Stimulated activated CD8-positive, alpha-beta memory T cell treated with anti-CD3 and anti-CD28 coated beads, Interleukin-4, amount 100 ng/mL, for 4 hours (primary cell): Measurements from ENCODE around the gene FIP1L1.
"Not testable (repeated sequence)": the region's sequence is repeated elsewhere in the genome, so short reads cannot be mapped to it uniquely, and the experiment has no call there.

Experiments used
- DNase-seq, 2 donors: peaks; one replicate each; pipeline ENCODE4 v3.0.0-alpha.2; 2020; ENCODE audit warnings: low read depth in 2 of 2, low spot score in 1 of 2

Gene FIP1L1

GRCh38 chr4:53465891-53466290, 88.5 kb downstream of the FIP1L1 start:
- DNase-seq = no peak

DNA sequence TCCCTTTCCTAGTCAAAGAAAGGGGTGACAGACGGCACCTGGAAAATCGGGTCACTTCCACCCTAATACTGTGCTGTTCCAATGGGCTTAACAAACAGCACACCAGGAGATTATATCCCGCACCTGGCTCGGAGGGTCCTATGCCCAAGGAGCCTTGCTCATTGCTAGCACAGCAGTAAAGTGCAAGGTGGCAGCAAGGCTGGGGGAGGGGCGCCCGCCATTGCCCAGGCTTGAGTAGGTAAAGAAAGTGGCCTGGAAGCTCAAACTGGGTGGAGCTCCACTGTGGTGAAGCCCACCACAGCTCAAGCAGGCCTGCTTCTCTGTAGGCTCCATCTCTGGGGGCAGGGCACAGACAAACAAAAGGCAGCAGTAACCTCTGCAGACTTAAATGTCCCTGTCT, 89.1 kb downstream of the FIP1L1 start:
- not testable (repeated sequence) for DNase-seq

GRCh38 chr4:53476232-53477037, 99.0 kb downstream of the FIP1L1 start:
- DNase-seq = no peak

- no peak for DNase-seq
Observed at GRCh38 chr4:53477038-53477565, 99.7 kb downstream of the FIP1L1 start.

- DNase-seq = no peak
Observed at GRCh38 chr4:53477636-53478035, 100.2 kb downstream of the FIP1L1 start.

- no peak for DNase-seq
Observed at GRCh38 chr4:53478671-53479456, 101.4 kb downstream of the FIP1L1 start.

GRCh38 chr4:53479736-53480525, 102.5 kb downstream of the FIP1L1 start:
- no peak for DNase-seq

DNA sequence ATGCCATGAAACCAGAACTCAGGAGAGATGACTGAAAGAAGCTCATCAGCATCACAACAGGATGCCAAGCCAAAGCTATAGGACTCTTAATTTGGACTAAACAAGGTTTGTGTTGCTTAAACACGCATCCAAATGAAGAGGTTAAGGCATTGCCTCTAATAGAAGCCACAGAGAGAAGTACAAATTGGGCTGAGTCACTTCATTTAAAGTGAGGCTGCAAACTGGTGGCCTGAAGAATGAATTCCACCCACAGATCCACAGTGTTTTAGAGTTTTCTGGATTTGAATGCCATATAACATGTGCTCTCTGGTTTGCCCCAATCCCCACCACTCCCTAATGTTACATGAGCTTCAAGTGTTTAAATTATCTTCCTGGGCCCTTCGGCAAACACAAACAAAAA, 103.5 kb downstream of the FIP1L1 start:
- DNase-seq = no peak

DNA sequence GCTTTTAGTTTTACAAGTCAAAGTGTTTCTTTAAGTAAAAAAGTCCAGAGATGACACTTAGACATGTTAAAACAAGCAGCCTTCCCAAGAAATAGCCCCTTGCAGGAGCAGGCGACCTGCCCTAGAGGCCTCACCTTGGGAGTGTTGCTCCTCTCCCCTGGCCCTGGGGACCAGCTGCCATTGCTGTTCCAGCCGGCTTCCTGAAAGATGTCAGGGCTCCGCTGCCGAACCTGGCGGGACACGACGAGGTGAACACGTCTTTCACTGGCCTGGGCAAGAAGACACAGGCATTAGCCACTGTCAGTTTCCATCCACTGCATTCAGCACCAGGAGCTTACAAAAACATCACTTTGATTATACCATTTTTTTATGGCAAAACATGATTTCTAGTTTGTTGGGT, 104.1 kb downstream of the FIP1L1 start:
- DNase-seq = no peak

GRCh38 chr4:53483250-53483649, 105.8 kb downstream of the FIP1L1 start:
- DNase-seq = no peak

- DNase-seq = no peak
Observed at GRCh38 chr4:53484911-53485657, 107.6 kb downstream of the FIP1L1 start.

DNA sequence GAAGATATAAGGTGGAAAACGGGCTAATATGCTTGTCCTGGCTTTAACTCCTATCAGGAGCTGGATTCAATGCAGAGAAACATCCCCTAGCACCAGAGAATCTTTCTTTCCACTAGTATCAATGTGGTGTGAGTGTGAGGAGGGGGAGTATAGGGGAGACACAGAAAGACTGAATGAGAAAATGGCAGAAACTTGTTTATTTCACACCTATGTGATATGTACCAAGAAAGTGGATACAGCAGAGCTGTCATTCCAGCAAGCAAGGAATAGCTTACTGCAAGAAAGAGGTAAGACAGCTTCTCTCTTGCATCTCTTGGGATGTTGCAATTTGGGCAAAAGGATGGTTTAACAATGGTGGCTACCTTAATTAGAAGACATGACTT, 108.2 kb downstream of the FIP1L1 start:
- no peak for DNase-seq

DNA sequence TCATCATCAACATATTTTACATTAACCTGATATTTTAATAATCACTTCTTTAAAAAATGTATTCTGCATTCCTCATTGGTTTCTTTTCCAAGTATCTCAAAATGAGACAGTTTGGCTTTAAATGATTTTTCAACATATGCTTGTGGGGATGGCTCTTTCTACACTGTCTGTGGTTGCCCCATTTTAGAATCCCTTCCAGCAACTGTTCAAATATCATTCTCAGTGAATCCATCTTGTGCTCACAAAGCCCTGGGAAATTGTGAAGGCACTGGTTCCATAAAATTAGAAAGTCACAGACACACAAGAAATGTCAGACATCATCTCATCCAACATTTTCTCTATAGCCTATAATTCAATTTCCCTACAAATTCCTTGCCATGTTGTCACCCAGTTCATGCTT, 110.3 kb downstream of the FIP1L1 start:
- DNase-seq = no peak

- DNase-seq = no peak
Observed at GRCh38 chr4:53489279-53489889, 111.9 kb downstream of the FIP1L1 start.

DNA sequence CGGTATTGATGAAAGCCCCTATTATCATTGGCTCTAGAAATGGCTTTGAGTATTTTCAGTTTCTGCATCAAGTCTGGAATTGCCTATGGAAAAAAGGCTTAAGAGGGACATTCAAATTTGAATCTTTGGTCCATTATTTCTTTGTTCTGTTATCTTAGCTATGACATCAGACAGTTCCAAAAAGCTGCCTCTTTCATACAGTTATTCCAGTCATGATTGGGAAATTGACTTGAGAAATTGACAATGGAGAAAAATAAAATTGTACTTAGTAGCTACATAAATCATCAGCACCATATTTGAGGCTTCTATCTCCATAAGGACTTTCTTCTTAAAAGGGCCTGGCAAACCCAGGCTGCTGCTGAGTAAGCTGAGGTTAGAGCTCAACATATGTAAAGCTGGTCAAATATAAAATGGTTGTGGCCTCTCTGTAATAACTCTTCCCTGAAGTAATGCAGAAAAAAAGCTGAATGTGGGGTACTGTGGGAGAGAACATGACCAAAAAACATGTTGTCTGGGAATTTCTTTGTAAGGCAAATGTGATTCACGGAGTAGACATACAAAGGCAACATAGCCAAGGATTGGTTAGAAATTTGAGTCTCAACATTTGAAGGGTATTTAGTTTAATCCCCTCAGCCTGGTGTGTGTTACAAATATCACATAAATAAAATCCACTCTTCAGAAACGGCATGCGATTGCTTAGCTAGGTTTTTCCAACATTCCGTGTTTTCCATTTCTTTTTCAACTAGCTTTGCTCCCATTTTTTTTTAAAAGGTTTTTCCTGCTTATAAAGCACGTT, 112.9 kb downstream of the FIP1L1 start:
- no peak for DNase-seq

DNA sequence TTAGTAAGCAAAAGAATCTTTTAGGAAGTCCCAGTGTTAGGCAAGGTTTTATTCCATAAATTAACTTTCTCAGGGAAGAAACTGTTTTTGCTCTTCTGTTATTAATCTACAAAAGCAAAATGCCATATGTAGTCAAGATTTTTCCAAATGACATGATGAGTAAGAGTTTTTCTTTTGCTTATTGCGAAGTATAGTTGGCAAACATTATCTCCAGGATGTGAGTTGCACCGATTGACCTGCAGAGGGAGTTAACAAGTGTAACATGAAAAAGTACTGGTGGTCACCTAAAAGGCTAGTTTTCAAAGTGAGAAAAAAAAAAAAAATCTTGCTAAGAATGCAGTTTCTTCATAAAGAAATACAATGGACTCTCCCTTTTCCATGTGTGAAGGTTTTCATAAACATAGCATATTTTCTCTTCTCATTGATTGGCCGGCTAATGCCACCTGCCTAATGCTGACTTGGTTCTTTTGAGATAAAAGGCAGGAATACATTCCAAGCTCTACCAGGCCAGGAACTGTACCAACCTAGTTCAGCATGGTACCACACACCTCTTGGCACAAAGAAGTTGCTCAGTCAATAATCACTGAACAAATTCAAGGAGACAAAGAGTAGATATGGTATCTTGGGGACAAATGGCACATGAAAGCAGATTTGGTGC, 113.7 kb downstream of the FIP1L1 start:
- no peak for DNase-seq

GRCh38 chr4:53494851-53495250, 117.4 kb downstream of the FIP1L1 start:
- no peak for DNase-seq

- no peak for DNase-seq
Observed at GRCh38 chr4:53497487-53498244, 120.2 kb downstream of the FIP1L1 start.
